Measurements from ENCODE around the gene MED28.
"Not testable (repeated sequence)": the region's sequence is repeated elsewhere in the genome, so short reads cannot be mapped to it uniquely, and the experiment has no call there.

MED28 gene, protein sequence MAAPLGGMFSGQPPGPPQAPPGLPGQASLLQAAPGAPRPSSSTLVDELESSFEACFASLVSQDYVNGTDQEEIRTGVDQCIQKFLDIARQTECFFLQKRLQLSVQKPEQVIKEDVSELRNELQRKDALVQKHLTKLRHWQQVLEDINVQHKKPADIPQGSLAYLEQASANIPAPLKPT

GRCh38 chr4:17614416-17615299 lies at the start of gene MED28:
MED28 (plus strand) TSS chr4:17614641; CDS start chr4:17614655, 14 bp downstream.
- CTCF ChIA-PET: interaction anchor here (0.8 kb wide), 1 partner anchor 22 kb away, joined by 3 read pairs; no protein-coding TSS in a partner anchor
- no peak for TF ChIP-seq CTCF (conservative IDR thresholded peaks at IDR 0.05; ENCODE audit: low read depth)
- peak within 1 kb of the TSS; percentile 72 for H3K27ac ChIP-seq
- peak; percentile 95 for DNase-seq (ENCODE audit: low spot score)
- POLR2A ChIA-PET (ENCODE audit: low non-redundant PET): no interaction called here

- no peak for DNase-seq (ENCODE audit: low spot score)
- ChIA-PET POLR2A (ENCODE audit: low non-redundant PET) (no interaction called here), CTCF (no interaction called here)
- no peak overlapping the region for H3K27ac ChIP-seq
- no peak for TF ChIP-seq CTCF (conservative IDR thresholded peaks at IDR 0.05; ENCODE audit: low read depth)
These were observed 48.6 kb upstream of the MED28 start for GRCh38 chr4:17565846-17566245.

DNA sequence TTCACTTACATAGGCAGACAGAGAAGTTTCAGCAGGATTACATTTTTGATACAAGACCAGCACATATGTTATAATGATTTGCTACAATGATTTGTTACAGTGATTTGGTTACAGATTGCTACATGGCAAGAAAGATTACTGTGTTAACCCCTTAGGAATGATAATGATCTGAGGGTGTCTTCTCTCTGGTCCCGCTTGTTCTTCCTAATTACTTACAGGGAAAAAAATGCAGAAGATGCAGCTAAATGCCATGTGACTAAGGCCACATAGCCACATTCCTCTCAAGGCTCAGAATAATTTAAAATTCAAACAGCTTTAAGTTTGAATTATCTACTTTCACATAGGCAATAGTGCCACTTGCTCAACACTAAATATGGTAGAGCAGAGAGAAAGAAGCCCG lies 47.2 kb upstream of the MED28 start:
- ChIA-PET CTCF (no interaction called here), POLR2A (ENCODE audit: low non-redundant PET) (no interaction called here)
- no peak overlapping the region for H3K27ac ChIP-seq
- no peak for TF ChIP-seq CTCF (conservative IDR thresholded peaks at IDR 0.05; ENCODE audit: low read depth)
- DNase-seq (ENCODE audit: low spot score): no peak

DNA sequence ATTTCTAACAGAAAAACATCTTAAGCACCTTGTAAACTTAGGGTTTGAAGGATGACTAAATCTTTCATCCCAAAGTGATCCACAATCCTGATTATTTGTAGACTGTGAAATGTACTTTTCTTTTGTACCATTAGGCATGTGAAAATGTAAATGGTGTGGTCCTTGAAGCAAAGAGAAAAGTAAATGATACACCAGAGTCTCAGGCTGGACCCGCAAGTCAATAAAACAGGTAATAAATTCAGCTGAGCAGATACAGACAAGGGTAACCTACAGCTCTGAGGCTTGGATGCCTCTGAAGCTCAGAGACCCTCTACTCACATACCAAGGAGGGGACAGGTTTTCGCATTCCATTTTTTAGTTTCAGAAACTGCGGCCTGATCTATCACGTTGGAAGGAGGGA lies 40.2 kb upstream of the MED28 start:
- H3K27ac ChIP-seq: no peak overlapping the region
- ChIA-PET CTCF (no interaction called here), POLR2A (ENCODE audit: low non-redundant PET) (no interaction called here)
- no peak for DNase-seq (ENCODE audit: low spot score)
- no peak for TF ChIP-seq CTCF (conservative IDR thresholded peaks at IDR 0.05; ENCODE audit: low read depth)

DNA sequence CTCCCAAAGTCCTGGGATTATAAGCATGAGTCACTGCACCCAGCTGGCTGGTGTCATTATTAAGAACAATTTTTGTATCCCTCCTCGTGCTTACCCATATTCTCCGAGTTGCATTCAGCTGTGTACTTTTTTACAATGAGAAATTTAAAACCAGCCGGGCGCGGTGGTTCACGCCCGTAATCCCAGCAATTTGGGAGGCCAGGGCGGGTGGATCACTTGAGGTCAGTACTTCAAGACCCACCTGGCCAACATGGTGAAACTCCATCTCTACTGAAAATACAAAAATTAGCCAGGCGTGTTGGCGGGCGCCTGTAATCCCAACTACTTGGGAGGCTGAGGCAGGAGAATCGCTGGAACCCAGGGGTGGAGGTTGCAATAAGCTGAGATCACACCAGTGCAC lies 39.3 kb upstream of the MED28 start:
- POLR2A ChIA-PET (ENCODE audit: low non-redundant PET); CTCF ChIA-PET; DNase-seq (ENCODE audit: low spot score); H3K27ac ChIP-seq: not testable (repeated sequence)

DNA sequence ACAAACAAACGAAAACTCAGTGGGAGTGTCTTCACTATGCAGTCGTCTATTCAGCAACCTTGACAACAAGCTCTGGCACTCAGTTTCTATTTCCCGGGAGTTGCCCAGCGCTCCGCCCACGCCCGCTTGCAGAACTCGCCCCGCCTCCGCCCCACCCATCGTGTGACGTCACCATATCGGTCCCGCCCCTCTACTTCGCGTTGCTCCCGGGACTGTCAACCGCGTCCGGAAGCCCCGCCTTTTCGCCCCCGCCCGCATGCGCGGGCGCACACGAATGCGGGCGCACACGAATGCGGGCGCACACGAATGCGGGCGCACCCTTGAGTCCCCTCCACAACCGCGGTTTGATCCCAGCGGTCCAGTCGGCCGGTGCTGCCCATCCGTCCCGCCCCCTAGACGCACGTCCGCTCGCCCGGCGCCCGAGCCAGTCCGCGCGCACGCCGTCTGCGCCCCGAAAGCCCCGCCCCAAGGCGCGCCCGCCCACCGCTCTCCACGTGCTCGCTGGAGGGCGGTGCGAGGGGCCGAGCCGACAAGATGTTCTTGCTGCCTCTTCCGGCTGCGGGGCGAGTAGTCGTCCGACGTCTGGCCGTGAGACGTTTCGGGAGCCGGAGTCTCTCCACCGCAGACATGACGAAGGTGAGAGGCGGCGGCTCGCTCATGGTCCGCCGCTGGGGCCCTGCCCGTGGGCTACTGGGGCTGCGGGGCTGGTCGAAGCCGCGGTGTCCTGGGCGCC lies 37.3 kb upstream of the MED28 start, which contains the start of gene LAP3:
Gene LAP3, plus strand, starts transcription at position 267 of the 733 bp plus-strand sequence. Its CDS starts 268 bp downstream, at position 535.
- peak; percentile 89 for DNase-seq (ENCODE audit: low spot score)
- TF ChIP-seq CTCF (conservative IDR thresholded peaks at IDR 0.05; ENCODE audit: low read depth): no peak; the same call in 1 of the 2 replicates
- H3K27ac ChIP-seq: peak within 1 kb of the TSS; percentile 84
- ChIA-PET CTCF (no interaction called here), POLR2A (ENCODE audit: low non-redundant PET) (no interaction called here)
